NCI-H2107 treated with DMSO at 0.1 percent for 48 hours (cell line): ENCODE data around the gene SLC49A3.
"Not testable (repeated sequence)": the region's sequence is repeated elsewhere in the genome, so short reads cannot be mapped to it uniquely, and the experiment has no call there.

ENCODE experiments used
- DNase-seq: peaks from one replicate; lab custom pipeline; 2025; ENCODE audit not compliant: unreplicated experiment; lab: John Stamatoyannopoulos, UW

SLC49A3 gene

DNA sequence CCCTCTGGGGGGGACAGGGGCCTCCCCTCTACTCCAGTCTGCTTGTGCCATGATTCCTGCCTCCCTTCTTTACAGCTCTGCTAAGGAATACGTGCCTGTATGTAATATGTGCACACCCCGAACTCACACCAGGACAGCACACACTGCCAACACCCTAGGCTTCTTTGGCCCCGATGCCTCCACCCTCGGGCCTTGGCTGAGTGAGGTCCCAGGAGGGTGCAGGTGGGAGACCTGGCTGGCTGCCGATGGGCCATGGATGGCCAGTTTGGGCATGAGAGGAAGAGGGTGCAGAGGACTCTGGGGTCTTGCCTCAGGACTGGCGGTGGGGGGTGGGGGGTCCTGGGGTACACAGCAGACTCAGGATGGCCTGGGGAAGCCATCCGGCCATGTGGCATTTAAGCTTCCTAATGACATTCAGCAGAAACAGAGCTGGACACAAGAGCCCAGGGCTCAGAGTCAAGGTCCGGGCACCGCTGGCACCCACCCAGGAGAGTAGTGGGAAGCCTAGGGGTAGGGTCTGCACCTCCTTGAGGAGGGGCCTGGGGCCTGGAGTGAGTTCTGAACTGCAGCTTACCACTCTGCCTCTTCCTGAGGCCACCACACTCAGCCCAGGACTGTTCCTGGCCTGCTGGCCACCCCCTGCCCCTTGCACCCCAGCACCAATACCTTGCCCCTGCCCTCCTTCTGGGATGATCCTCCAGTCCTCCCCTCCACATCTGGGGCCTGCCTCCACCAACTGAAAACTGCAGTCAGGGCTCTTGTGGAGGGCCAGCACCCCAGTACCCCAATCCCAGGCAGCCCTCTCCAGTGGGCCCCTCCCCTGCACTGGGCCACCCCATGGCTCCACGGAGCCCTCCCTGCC is 14.6 kb upstream of the SLC49A3 start:
- no peak for DNase-seq

GRCh38 chr4:702618-703048 is 13.7 kb upstream of the SLC49A3 start:
- no peak for DNase-seq

DNA sequence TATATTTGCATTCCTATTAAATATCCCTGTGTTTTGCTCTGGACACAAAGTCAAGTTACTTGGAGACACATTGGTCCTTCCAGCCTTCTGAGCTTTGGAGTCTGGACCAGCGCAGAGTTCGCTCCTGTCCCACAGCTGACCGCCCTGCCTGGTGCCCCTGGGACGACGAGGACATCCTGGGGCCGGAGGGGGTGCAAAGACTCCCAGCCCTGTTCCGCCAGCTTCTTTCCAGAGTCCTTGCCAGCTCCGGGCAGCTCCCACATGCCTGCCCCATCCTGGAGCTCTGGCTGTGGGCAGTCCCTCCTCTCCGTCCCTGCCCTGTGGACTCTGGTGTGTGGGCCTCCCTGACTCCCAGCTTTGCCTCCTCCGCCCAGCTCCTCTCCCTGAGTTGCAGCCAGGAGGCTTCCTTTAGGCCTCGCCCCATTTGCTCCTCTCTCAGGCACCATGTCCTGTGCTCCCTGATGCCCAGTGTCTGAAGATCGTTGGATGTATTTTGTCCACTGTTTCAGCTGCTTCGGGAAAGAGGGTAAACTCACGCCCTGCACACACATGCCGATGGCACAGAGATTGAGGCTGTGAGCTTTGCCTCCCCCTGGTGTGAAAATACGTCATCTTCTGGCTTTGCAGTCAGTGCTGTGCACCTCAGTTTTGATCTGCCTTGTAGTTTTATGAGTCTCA is 11.8 kb upstream of the SLC49A3 start:
- DNase-seq: no peak

DNA sequence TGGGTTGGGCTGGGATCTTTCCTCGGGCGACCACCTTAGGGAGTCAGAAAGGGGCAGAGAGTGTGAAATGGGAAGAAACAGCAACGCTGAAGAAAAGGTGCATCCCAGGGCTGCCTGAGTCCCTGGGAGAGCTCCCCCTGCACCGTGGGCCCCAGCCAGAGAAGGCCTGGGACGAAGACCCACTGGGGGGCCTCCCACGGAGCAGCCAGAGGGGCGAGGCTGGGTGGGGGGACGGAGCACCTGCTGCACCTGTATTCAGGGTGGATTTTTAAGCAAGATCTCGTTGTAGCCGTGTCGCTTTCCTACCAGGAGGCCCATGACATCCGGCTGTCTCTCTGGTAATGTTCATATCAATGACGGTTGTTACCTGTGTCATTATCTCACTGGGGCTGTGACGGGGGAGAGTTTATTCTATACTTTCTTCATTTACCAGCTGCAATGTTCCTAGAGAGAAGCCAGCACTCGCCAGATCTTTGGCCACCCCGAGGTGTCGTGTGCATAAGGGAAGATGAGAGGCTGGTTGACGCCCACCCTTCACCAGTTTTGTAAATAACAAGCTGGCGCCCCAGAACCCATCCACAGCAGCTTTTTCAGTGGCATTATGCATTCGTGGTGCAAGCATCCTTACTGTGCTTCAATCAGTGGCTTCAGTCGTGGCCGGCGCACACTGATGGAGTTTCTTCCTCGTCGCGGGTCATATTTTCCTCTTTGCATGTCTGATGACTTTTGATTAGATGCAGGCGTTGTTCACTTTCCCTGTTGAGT is 11.0 kb upstream of the SLC49A3 start:
- DNase-seq: no peak

GRCh38 chr4:694341-694940 is 5.5 kb upstream of the SLC49A3 start:
- DNase-seq: not testable (repeated sequence)

DNA sequence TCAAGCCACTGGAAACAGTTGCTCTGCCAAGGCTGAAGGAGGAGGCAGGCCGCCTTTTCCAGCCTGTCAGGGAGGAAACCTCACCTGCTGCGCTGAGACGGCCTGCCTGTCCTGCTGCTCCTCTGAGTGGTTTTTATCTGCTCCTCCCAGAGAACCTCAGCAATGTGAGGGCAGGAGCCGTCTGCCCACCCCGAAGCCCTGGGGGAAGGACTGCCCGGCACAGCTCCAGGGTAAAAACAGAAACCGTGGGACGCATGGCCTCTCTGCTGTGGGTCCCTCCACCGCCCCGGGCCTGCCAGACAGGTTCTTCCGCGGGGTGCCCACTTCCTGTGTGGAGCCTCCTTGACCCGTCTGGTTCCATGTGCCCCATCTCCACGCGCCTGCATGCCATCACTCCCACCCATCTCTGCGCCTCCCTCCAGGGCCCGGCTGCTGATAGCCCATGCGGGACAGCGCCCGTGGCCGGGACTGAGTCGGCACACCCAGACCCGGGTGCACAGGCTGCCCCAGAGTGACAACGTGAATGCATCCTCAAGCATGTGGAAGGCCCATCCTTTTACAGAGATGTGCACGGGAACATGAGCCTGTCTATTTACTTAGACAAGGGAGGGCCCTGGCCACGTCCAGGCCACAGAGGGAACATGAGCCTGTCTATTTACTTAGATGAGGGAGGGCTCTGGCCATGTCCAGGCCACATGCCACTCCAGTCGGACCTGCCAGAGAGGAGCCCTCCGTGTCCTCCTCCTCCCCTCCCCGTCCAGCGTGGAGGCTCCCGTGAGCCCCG is 4.0 kb upstream of the SLC49A3 start:
- no peak for DNase-seq

- DNase-seq: no peak
Observed at GRCh38 chr4:689723-690122, 772 bp upstream of the SLC49A3 start.

DNA sequence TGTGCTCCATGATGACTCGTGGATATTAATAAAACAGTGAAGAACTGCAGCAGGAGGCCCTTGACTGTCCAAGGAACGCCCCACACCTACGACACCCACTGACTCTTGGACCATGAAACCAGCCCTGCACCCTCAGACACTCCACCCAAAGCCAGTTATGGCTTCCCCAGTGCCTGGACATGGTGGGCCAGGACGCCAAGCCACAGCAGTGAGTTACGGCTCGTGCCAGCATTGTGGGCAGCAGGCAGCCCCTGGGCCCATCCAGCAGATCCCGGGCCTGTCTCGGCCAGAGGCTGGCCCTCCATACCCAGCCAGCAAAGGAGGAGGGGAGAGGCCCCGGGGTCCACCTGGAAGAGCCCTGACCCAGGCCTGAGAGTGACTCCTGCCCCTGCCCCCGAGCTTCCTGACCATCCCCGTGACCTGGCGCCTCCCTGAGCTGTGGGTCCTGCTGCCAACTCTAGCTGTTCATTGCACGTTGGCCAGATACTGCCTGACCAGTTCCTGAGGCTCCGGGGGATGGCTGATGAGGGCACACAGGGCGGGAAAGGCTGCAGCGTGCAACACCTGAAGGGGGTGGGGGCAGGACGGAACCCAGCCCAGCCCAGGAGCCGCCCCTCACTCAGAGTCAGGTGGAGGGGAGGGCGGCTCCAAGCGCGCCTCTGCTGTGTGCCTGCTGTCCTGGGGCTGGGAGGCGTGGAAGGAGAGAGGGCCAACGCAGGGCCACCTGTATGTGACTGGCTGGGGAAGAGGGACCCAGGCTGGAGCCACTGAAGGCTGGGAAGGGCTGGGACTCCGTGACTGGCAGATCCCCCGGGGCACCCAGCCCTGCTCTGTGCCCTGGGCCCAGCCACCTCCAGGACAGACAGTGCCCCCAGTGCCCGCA is 739 bp downstream of the SLC49A3 start:
- DNase-seq: no peak

DNA sequence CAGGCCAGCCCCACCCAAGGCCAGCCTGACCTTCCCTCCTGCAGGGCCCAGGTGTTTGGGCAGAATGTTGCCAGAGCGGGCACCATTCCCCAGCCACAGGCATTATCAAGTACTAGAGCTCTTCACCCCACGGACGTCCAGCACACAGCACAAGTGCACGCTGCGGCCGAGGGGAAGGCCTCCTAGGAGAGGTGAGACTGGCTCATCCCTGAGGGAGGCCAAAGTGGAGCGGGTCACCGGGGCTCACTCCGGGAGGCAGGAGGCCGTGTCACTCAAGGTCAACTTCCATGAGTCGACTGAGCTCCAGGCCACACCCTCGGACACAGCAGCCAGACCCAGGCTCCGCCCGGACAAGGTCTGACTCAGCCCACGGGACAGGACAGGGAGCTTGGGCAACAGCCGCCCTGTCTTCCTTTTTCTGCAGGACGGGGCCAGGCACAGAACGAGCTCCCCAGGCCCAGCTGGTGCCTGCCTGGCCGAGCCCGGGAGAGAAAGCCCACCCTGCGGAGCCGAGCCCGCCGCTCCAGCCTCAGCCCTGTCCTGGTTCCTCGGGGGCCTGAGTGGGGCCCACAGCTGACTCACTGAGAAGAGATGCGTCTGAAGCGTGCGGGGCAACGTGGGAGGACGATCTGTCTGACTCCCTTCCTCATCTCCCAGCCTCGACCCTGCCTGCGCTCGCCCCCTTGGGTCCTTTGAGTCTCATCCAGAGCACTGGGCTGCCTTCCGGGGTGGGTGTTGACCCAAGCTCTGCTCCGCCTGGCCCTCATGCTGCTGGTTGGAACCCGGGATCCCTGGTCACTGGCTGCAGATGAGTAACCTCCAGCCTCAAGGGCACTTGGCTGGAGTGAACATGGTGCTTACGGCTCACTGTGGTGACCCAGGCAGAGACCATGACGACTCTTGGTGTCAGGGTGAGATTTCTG is 1.6 kb downstream of the SLC49A3 start:
- no peak for DNase-seq

DNA sequence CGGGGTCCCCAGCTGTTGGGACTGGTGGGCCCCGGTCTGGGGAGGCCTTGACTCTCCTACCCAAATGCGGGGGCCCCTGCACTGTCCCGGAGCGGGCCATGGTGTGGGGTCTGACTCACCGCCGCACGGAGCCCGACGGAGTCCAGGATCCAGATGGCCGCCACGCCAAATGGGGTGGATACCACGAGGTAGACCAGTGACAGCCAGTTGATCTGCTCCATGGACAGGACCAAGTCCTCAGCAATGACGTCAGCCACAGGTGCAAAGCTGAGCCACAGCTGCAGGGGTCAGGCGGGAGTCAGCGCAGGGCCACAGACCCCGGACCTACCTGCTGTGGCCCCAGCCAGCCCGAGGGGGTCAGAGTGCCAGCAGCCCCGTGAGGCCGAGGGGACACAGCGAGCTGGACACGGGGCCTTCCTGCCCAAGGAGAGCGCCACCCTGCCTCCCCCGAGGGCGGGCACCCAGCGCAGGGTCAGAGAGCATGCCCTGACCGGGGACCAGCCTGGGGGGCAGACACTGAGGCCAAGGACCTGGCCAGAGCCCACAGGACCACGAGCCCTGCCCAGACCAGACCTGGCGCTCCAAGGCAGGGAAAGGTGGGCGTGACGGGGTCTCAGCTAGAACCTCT is 2.4 kb downstream of the SLC49A3 start:
- no peak for DNase-seq

DNA sequence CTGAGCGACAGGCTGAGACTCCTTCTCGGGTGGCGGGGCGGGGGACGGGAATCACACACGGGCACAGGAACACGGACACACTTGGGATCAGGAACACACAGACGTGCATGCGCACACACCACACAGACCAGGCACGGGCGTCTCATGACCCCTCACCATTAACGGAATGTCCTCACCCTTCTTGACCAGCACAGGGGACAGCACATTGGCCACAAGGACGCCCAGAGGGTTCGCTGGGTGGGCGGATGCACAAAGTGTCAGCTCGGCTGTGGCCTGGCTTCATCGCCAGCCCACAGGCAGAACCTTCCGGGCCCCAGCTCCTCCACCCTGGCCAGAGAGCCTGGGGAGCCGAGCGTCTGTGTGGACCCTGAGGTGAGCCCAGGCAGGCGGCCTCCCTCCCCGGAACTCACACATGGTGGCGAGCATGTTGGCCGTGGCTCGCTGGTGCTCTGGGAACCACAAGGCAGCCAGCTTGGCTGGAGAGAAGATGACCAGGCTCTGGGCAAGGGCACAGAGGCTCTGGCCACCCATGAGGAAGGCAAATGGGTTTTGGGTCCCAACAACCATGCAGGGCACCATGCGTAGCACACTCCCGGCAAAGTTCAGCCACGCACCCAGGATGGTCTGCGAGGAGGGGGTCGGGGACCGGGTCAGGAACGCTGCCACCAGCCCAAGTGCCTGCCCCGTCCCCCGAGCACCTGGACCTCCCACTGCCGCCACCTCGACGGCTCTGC is 3.1 kb downstream of the SLC49A3 start:
- no peak for DNase-seq

- no peak for DNase-seq
Observed at GRCh38 chr4:684623-685327, 4.2 kb downstream of the SLC49A3 start.

DNA sequence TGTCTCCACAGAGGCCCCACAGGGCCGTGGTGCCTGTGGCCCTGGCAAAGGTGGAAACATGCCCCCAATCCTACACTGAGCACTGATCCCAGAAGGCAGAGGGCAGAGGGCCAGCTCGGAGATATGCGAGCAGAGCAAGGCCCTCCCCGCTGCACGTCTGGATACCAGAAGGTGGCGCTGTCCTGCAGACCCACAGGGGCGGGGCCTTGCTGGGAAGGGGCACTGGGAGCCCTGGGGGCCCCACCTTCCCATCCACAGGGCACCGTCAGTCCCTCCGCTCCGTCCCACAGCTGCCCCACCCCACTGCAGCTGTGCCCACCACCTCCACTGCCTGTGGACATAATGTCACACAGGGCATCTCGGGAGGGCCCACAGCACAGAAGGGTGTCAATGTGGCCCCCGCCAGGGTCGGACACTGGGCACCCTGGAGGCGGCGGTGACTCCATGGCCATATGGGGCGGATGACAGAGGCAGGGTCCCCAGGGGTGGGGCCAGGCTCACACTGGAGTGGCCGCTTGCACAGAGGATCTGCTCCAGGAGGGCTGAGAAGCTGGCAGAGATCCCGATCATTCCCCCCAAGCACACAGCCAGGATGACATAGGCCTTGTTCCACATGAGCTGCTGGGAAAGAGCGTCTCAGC is 4.8 kb downstream of the SLC49A3 start:
- DNase-seq: no peak

GRCh38 chr4:683247-683897 is 5.6 kb downstream of the SLC49A3 start:
- no peak for DNase-seq

- no peak for DNase-seq
Observed at GRCh38 chr4:682490-683172, 6.3 kb downstream of the SLC49A3 start.
